Calu3 (cell line): ENCODE results near the gene LUZP2. TPM values are rescaled to one million over a fixed set of nuclear protein-coding genes. Genes with fewer than 3 reads are reported as not detected.

Experiments
- BruUV-seq: library from RNA; stranded (reverse); fragments of 400-500 nt; replicated peaks from 2 replicates; lab custom pipeline; 2021; lab: Mats Ljungman, UMichigan
- CTCF ChIA-PET: fragments of 300-600 bp; sonication (Branson Sonifier 250); formaldehyde crosslinking; loops from one replicate; lab custom pipeline; 2022; ENCODE audit warnings: antibody characterized with exemption; lab: Charles Lee
- DNase-seq: peaks from one replicate; pipeline ENCODE4 v3.0.0; 2022
- H3K27ac Mint-ChIP-seq: one replicate; pipeline ENCODE4 v1.8.0; 2022; ENCODE audit warnings: mixed read lengths; ENCODE audit not compliant: unreplicated experiment
- H3K27me3 Mint-ChIP-seq: one replicate; pipeline ENCODE4 v1.8.0; 2022; ENCODE audit warnings: mixed read lengths; ENCODE audit not compliant: unreplicated experiment
- H3K36me3 Mint-ChIP-seq: one replicate; pipeline ENCODE4 v1.8.0; 2022; ENCODE audit warnings: mild to moderate bottlenecking, moderate library complexity, mixed read lengths; ENCODE audit not compliant: insufficient read depth, unreplicated experiment
- H3K4me1 Mint-ChIP-seq: one replicate; pipeline ENCODE4 v1.8.0; 2022; ENCODE audit warnings: mild to moderate bottlenecking, low read depth, mixed read lengths; ENCODE audit not compliant: unreplicated experiment
- H3K4me3 Mint-ChIP-seq: one replicate; pipeline ENCODE4 v1.8.0; 2022; ENCODE audit warnings: mild to moderate bottlenecking, low read depth, moderate library complexity, mixed read lengths; ENCODE audit not compliant: unreplicated experiment
- H3K9me3 Mint-ChIP-seq: one replicate; pipeline ENCODE4 v1.8.0; 2022; ENCODE audit warnings: low read depth, mixed read lengths; ENCODE audit not compliant: unreplicated experiment
- CTCF ChIP-seq: fragments of 200-600 bp; IDR thresholded peaks from one replicate; pipeline ENCODE4 v1.8.0; 2022; ENCODE audit warnings: antibody characterized with exemption; ENCODE audit not compliant: unreplicated experiment
- intact Hi-C: fragments of 100-400 bp; cut with micrococcal nuclease; formaldehyde crosslinking; loops from one replicate; pipeline ENCODE4 v1.10.0; 2022; ENCODE audit not compliant: unreplicated experiment
- total RNA-seq: library from RNA; stranded (reverse); gene quantifications from 2 replicates; pipeline ENCODE4 v1.2.3, GENCODE V29; 2022

Gene LUZP2
- total RNA-seq, 1 experiment from 2014 or later: 0.73 TPM

- no peak for TF ChIP-seq CTCF
Observed at GRCh38 chr11:24688981-24689380, 192.1 kb downstream of the LUZP2 start.

GRCh38 chr11:24697522-24698111 lies 200.8 kb downstream of the LUZP2 start:
- CTCF ChIA-PET: interaction anchor here (0.8 kb wide), 1 partner anchor 10 kb away, joined by 3 read pairs; no protein-coding TSS in a partner anchor
- Mint-ChIP-seq H3K4me3 (no peak overlapping the region), H3K9me3 (peaks cover 6% of the 10 kb centered on the region), H3K27ac (peak overlapping the region; percentile 80), H3K36me3 (no peaks in the 10 kb centered on the region), H3K27me3 (no peaks in the 10 kb centered on the region), H3K4me1 (peaks cover 10% of the 10 kb centered on the region)
- intact Hi-C loops: no loop called here
- no TSS peak for BruUV-seq
- TF ChIP-seq CTCF: no peak
- peak; percentile 43 for DNase-seq

More at GRCh38 chr11:24688981-24689380, 192.1 kb downstream of the LUZP2 start:
- H3K27ac Mint-ChIP-seq: no peak overlapping the region
- no TSS peak for BruUV-seq
- no peaks in the 10 kb centered on the region for H3K36me3 Mint-ChIP-seq
- intact Hi-C loops: no loop called here
- CTCF ChIA-PET: no interaction called here
- H3K4me1 Mint-ChIP-seq: peaks cover 14% of the 10 kb centered on the region
- H3K27me3 Mint-ChIP-seq: no peaks in the 10 kb centered on the region
- H3K4me3 Mint-ChIP-seq: no peak overlapping the region
- H3K9me3 Mint-ChIP-seq: peaks cover 3% of the 10 kb centered on the region
- DNase-seq: no peak

- Mint-ChIP-seq H3K9me3 (peaks cover 7% of the 10 kb centered on the region), H3K4me3 (no peak overlapping the region), H3K36me3 (no peaks in the 10 kb centered on the region), H3K4me1 (peaks cover 13% of the 10 kb centered on the region), H3K27ac (no peak overlapping the region), H3K27me3 (no peaks in the 10 kb centered on the region)
- CTCF ChIA-PET: no interaction called here
- TF ChIP-seq CTCF: no peak
- intact Hi-C loops: no loop called here
- no TSS peak for BruUV-seq
- DNase-seq: no peak
Observed at GRCh38 chr11:24704716-24705115, 207.9 kb downstream of the LUZP2 start.

- H3K27ac Mint-ChIP-seq: no peak overlapping the region
- H3K36me3 Mint-ChIP-seq: no peaks in the 10 kb centered on the region
Observed at GRCh38 chr11:24705474-24705873, 208.6 kb downstream of the LUZP2 start.

More at GRCh38 chr11:24705474-24705873, 208.6 kb downstream of the LUZP2 start:
- peaks cover 7% of the 10 kb centered on the region for H3K9me3 Mint-ChIP-seq
- no TSS peak for BruUV-seq
- H3K27me3 Mint-ChIP-seq: no peaks in the 10 kb centered on the region
- intact Hi-C loops: no loop called here
- no peak overlapping the region for H3K4me3 Mint-ChIP-seq
- no peak for DNase-seq
- H3K4me1 Mint-ChIP-seq: peaks cover 13% of the 10 kb centered on the region
- CTCF ChIA-PET: no interaction called here
- no peak for TF ChIP-seq CTCF
